Testis (tissue), 2 donors: ENCODE measurements around the gene VANGL2.

ENCODE experiments used
- POLR2A ChIP-seq: fragments of 450-650 bp; IDR thresholded peaks from one replicate; pipeline ENCODE4 v1.6.1; 2017; ENCODE audit warnings: antibody characterized with exemption, mild to moderate bottlenecking, moderate library complexity
- TF ChIP-seq, protein P1 (sequence below), 3 experiments: fragments of 450-650 bp in 2 of 3; fragments of 200-600 bp in 1 of 3; sonication (generic) in 1 of 3; IDR thresholded peaks; one replicate each; pipeline ENCODE4 v1.5.1; 2016 to 2019; ENCODE audit warnings: antibody characterized with exemption in 3 of 3, mild to moderate bottlenecking in 2 of 3, moderate library complexity in 1 of 3

DNA sequence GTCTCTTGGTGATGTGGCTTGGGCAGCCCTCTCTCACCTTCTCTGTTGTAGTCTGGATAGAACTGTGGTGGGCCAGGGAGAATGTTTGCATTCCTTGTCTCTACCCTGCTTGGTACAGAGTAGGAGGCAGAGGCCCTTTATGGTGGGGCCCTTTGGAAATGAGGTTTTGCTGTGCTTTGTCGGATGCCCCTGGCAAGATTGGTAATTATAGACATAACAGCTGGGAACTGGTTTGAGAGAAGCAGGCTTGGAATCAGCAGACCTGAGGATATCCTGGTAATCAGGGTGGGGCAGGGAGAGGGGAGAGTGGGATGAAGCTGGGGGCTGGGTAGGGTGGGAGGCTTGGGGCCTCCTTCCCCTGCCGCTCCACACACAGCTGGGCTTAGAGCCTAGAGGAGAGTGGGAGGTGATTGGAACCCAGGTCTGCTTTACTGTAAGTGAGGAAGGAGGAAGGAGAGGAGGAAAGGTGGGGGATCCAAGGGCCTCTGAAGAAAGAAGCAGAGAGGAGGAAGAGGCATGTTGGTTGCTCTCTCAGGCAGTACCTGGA lies 5.0 kb downstream of the VANGL2 start:
- TF ChIP-seq, protein P1, sequence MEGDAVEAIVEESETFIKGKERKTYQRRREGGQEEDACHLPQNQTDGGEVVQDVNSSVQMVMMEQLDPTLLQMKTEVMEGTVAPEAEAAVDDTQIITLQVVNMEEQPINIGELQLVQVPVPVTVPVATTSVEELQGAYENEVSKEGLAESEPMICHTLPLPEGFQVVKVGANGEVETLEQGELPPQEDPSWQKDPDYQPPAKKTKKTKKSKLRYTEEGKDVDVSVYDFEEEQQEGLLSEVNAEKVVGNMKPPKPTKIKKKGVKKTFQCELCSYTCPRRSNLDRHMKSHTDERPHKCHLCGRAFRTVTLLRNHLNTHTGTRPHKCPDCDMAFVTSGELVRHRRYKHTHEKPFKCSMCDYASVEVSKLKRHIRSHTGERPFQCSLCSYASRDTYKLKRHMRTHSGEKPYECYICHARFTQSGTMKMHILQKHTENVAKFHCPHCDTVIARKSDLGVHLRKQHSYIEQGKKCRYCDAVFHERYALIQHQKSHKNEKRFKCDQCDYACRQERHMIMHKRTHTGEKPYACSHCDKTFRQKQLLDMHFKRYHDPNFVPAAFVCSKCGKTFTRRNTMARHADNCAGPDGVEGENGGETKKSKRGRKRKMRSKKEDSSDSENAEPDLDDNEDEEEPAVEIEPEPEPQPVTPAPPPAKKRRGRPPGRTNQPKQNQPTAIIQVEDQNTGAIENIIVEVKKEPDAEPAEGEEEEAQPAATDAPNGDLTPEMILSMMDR (IDR thresholded peaks at IDR 0.05) = no peak
- no peak for TF ChIP-seq POLR2A
